Activated CD8-positive, alpha-beta T cell treated with anti-CD3 and anti-CD28 coated beads, Interleukin-2, amount 10 ng/mL, durations not matched to agents 7 days and 5 days (primary cell): Measurements from ENCODE around the gene OCLN. TPM values are rescaled to one million over a fixed set of nuclear protein-coding genes. Genes with fewer than 3 reads are reported as not detected.
A peak's percentile ranks its signal among the peaks of the same experiment; 100 is the strongest.
"Not testable (repeated sequence)": the region's sequence is repeated elsewhere in the genome, so short reads cannot be mapped to it uniquely, and the experiment has no call there.

Experiments used
- ATAC-seq: fragments of 150-1000 bp; cut with Tn5 transposase; one replicate; pipeline ENCODE4 v1.10.0; 2021; ENCODE audit warnings: moderate library complexity
- CTCF ChIA-PET: fragments of 350-600 bp; sonication (Branson Sonifier 250); formaldehyde crosslinking; loops from one replicate; lab custom pipeline; 2021; ENCODE audit warnings: antibody characterized with exemption; lab: Charles Lee
- POLR2A ChIA-PET: fragments of 350-600 bp; sonication (Branson Sonifier 250); formaldehyde crosslinking; loops from one replicate; lab custom pipeline; 2021; ENCODE audit warnings: antibody characterized with exemption; lab: Charles Lee
- DNase-seq: peaks from one replicate; pipeline ENCODE4 v3.0.0-alpha.2; 2020
- H3K27ac Mint-ChIP-seq: one replicate; pipeline ENCODE4 v1.8.0; 2021; ENCODE audit warnings: mild to moderate bottlenecking, mixed read lengths
- H3K27me3 Mint-ChIP-seq: one replicate; pipeline ENCODE4 v1.8.0; 2021; ENCODE audit warnings: low read depth, mixed read lengths
- H3K36me3 Mint-ChIP-seq: one replicate; pipeline ENCODE4 v1.8.0; 2021; ENCODE audit warnings: low read depth, mixed read lengths
- H3K4me1 Mint-ChIP-seq: one replicate; pipeline ENCODE4 v1.8.0; 2021; ENCODE audit warnings: low read depth, mixed read lengths
- H3K4me3 Mint-ChIP-seq: one replicate; pipeline ENCODE4 v1.8.0; 2021; ENCODE audit warnings: mild to moderate bottlenecking, mixed read lengths
- H3K9me3 Mint-ChIP-seq: one replicate; pipeline ENCODE4 v1.8.0; 2022; ENCODE audit warnings: mixed read lengths; ENCODE audit not compliant: insufficient read depth
- total RNA-seq, 2 experiments: library from RNA; stranded (reverse); gene quantifications; one replicate each; pipeline ENCODE4 v1.2.3, GENCODE V29; 2021

OCLN gene
- total RNA-seq, 2 experiments from 2014 or later = 1.3 to 2.2 TPM

- peak overlapping the region; percentile 65 for H3K4me3 Mint-ChIP-seq
- ATAC-seq (peak; percentile 55), DNase-seq (peak; percentile 23)
- peaks cover 12% of the 10 kb centered on the region for H3K4me1 Mint-ChIP-seq
- H3K27me3 Mint-ChIP-seq = peaks cover 55% of the 10 kb centered on the region
- H3K27ac Mint-ChIP-seq = no peak overlapping the region
- no peaks in the 10 kb centered on the region for H3K9me3 Mint-ChIP-seq
- ChIA-PET CTCF (no interaction called here), POLR2A (no interaction called here)
- H3K36me3 Mint-ChIP-seq = no peaks in the 10 kb centered on the region
These were observed 975 bp downstream of the OCLN start for GRCh38 chr5:69493396-69494133.

GRCh38 chr5:69494452-69494851 is 1.9 kb downstream of the OCLN start:
- ChIA-PET POLR2A (no interaction called here), CTCF (no interaction called here)
- H3K4me3 Mint-ChIP-seq = peak overlapping the region; percentile 36
- DNase-seq (no peak), ATAC-seq (no peak)
- H3K27me3 Mint-ChIP-seq = peaks cover 48% of the 10 kb centered on the region
- H3K27ac Mint-ChIP-seq = no peak overlapping the region
- peaks cover 12% of the 10 kb centered on the region for H3K4me1 Mint-ChIP-seq
- no peaks in the 10 kb centered on the region for H3K36me3 Mint-ChIP-seq
- no peaks in the 10 kb centered on the region for H3K9me3 Mint-ChIP-seq

GRCh38 chr5:69497006-69497520 is 4.5 kb downstream of the OCLN start:
- peaks cover 10% of the 10 kb centered on the region for H3K4me1 Mint-ChIP-seq
- ATAC-seq (no peak), DNase-seq (no peak)
- H3K9me3 Mint-ChIP-seq = no peaks in the 10 kb centered on the region
- ChIA-PET CTCF (no interaction called here), POLR2A (interaction anchor here (0.5 kb wide), 1 partner anchor 31 kb away, joined by 3 read pairs; no protein-coding TSS in a partner anchor)
- no peak overlapping the region for H3K27ac Mint-ChIP-seq
- no peak overlapping the region for H3K4me3 Mint-ChIP-seq
- H3K27me3 Mint-ChIP-seq = peaks cover 32% of the 10 kb centered on the region
- H3K36me3 Mint-ChIP-seq = no peaks in the 10 kb centered on the region

- CTCF ChIA-PET = interaction anchor here (0.7 kb wide), 1 partner anchor 155 kb away, joined by 3 read pairs; no protein-coding TSS in a partner anchor
- peaks cover 27% of the 10 kb centered on the region for H3K27me3 Mint-ChIP-seq
- ATAC-seq = no peak
These were observed 5.8 kb downstream of the OCLN start for GRCh38 chr5:69498384-69498783.

GRCh38 chr5:69502367-69502766 is 9.8 kb downstream of the OCLN start:
- ChIA-PET CTCF (no interaction called here), POLR2A (no interaction called here)
- Mint-ChIP-seq H3K27ac (no peak overlapping the region), H3K9me3 (no peaks in the 10 kb centered on the region), H3K4me3 (no peak overlapping the region), H3K36me3 (no peaks in the 10 kb centered on the region), H3K27me3 (peaks cover 7% of the 10 kb centered on the region), H3K4me1 (no peaks in the 10 kb centered on the region)
- DNase-seq (no peak), ATAC-seq (no peak)

More at GRCh38 chr5:69498384-69498783, 5.8 kb downstream of the OCLN start:
- H3K4me3 Mint-ChIP-seq = no peak overlapping the region
- no peak overlapping the region for H3K27ac Mint-ChIP-seq
- H3K36me3 Mint-ChIP-seq = no peaks in the 10 kb centered on the region
- no peaks in the 10 kb centered on the region for H3K4me1 Mint-ChIP-seq
- POLR2A ChIA-PET = no interaction called here
- no peaks in the 10 kb centered on the region for H3K9me3 Mint-ChIP-seq
- DNase-seq = no peak

- DNase-seq (no peak), ATAC-seq (no peak)
- Mint-ChIP-seq H3K36me3 (no peaks in the 10 kb centered on the region), H3K27ac (no peak overlapping the region), H3K9me3 (no peaks in the 10 kb centered on the region), H3K27me3 (peaks cover 7% of the 10 kb centered on the region), H3K4me1 (no peaks in the 10 kb centered on the region), H3K4me3 (no peak overlapping the region)
- CTCF ChIA-PET = no interaction called here
- POLR2A ChIA-PET = no interaction called here
These were observed 10.3 kb downstream of the OCLN start for GRCh38 chr5:69502767-69503488.

- CTCF ChIA-PET = no interaction called here
- H3K27ac Mint-ChIP-seq = no peak overlapping the region
- peaks cover 7% of the 10 kb centered on the region for H3K27me3 Mint-ChIP-seq
- no peaks in the 10 kb centered on the region for H3K9me3 Mint-ChIP-seq
- H3K36me3 Mint-ChIP-seq = no peaks in the 10 kb centered on the region
- ATAC-seq (no peak), DNase-seq (no peak)
- H3K4me1 Mint-ChIP-seq = no peaks in the 10 kb centered on the region
- POLR2A ChIA-PET = no interaction called here
- no peak overlapping the region for H3K4me3 Mint-ChIP-seq
These were observed 11.4 kb downstream of the OCLN start for GRCh38 chr5:69504036-69504435.

- ATAC-seq (no peak), DNase-seq (no peak)
- H3K36me3 Mint-ChIP-seq = no peaks in the 10 kb centered on the region
- no peaks in the 10 kb centered on the region for H3K4me1 Mint-ChIP-seq
- H3K27me3 Mint-ChIP-seq = peaks cover 7% of the 10 kb centered on the region
- no peak overlapping the region for H3K27ac Mint-ChIP-seq
- H3K4me3 Mint-ChIP-seq = no peak overlapping the region
- CTCF ChIA-PET = no interaction called here
- POLR2A ChIA-PET = no interaction called here
- no peaks in the 10 kb centered on the region for H3K9me3 Mint-ChIP-seq
These were observed 12.7 kb downstream of the OCLN start for GRCh38 chr5:69505306-69505705.

- Mint-ChIP-seq H3K4me3 (no peak overlapping the region), H3K9me3 (no peaks in the 10 kb centered on the region), H3K27me3 (peaks cover 7% of the 10 kb centered on the region), H3K36me3 (no peaks in the 10 kb centered on the region), H3K4me1 (no peaks in the 10 kb centered on the region), H3K27ac (no peak overlapping the region)
- DNase-seq (no peak), ATAC-seq (no peak)
- ChIA-PET CTCF (no interaction called here), POLR2A (no interaction called here)
These were observed 16.6 kb downstream of the OCLN start for GRCh38 chr5:69509212-69509611.

- Mint-ChIP-seq H3K27me3 (peaks cover 7% of the 10 kb centered on the region), H3K4me1 (no peaks in the 10 kb centered on the region), H3K4me3 (no peak overlapping the region), H3K27ac (no peak overlapping the region), H3K36me3 (no peaks in the 10 kb centered on the region), H3K9me3 (no peaks in the 10 kb centered on the region)
- ATAC-seq = no peak
- no peak for DNase-seq
- ChIA-PET POLR2A (no interaction called here), CTCF (no interaction called here)
These were observed 18.1 kb downstream of the OCLN start for GRCh38 chr5:69510694-69511093.

GRCh38 chr5:69512740-69513260 is 20.2 kb downstream of the OCLN start:
- Mint-ChIP-seq H3K36me3 (no peaks in the 10 kb centered on the region), H3K27ac (no peak overlapping the region), H3K4me3 (no peak overlapping the region), H3K27me3 (peaks cover 5% of the 10 kb centered on the region), H3K9me3 (no peaks in the 10 kb centered on the region), H3K4me1 (no peaks in the 10 kb centered on the region)
- ChIA-PET CTCF (no interaction called here), POLR2A (no interaction called here)
- DNase-seq = no peak
- no peak for ATAC-seq

- CTCF ChIA-PET, H3K36me3 Mint-ChIP-seq, POLR2A ChIA-PET: not testable (repeated sequence)
These were observed 23.0 kb downstream of the OCLN start for GRCh38 chr5:69515570-69515969.

More at GRCh38 chr5:69515570-69515969, 23.0 kb downstream of the OCLN start:
- ATAC-seq, H3K9me3 Mint-ChIP-seq, H3K4me3 Mint-ChIP-seq, H3K27ac Mint-ChIP-seq, H3K27me3 Mint-ChIP-seq, DNase-seq, H3K4me1 Mint-ChIP-seq: not testable (repeated sequence)
